Measurements from ENCODE around the gene CD82.

CD82 gene

GRCh38 chr11:44601471-44602370, 36.3 kb downstream of the CD82 start:
- DNase-seq (ENCODE audit: low spot score) = no peak

GRCh38 chr11:44602891-44603310, 37.4 kb downstream of the CD82 start:
- no peak for DNase-seq (ENCODE audit: low spot score)

DNA sequence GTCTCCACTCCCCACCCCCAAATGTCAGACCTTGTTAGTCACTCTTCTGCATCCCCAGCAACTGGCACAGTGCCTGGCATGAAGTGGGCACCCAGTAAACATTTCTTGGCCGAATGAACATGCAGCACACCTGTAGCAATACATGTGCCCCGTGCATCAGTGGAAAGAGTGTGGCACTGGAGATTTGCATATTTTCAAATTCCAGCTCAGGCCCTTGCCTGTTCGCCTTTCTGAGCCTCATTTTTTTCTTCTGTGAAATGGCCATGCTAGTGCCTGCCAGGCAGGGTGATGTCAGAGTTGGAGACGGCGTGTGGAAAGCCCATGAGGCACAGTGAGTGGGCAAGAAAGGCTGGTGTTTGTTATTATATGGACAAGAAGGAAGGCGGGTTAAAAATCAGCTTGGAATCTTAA, 38.7 kb downstream of the CD82 start:
- DNase-seq (ENCODE audit: low spot score) = no peak

DNA sequence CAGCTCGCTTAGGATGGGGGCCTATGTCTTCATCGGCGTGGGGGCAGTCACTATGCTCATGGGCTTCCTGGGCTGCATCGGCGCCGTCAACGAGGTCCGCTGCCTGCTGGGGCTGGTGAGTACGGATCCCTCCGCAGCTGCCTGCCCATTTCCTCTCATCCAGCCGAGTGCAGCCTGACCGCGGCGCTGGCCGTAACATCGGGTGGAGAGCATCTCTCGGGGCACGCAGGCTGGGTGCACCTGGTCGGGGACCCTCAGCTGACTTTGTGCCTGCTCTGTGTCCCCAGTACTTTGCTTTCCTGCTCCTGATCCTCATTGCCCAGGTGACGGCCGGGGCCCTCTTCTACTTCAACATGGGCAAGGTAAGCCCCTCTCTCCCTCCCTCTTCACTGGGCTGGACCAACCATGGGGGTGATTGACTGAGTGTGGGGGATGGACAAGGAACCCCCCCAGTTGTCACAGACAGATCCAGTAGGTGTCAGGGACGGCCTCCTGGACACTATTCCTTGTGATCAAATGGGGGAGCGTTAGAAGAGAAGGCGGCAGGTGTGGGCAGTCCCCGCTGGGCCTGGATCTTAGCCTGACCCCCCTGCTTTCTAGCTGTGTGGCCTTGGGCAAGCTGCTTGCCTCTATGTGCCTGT, 39.7 kb downstream of the CD82 start:
- no peak for DNase-seq (ENCODE audit: low spot score)

DNA sequence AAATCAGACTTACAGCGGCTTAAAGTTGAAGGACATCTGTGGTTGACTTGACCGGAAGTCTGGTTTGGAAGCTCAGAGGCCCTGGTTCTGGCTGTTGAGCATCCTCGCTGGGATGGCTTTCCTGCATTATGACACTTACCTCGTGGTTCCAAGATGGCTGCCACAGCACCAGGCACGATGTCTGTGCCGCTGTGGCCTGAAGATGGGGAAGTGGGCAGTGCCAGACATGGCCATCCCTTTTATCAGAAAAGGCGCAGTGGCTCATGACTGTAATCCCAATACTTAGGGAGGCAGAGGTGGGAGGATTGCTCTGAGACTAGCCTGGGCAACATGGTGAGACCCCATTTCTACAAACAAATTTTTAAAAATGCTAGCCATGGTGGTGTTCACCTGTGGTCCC, 40.5 kb downstream of the CD82 start:
- DNase-seq (ENCODE audit: low spot score) = no peak

- no peak for DNase-seq (ENCODE audit: low spot score)
Observed at GRCh38 chr11:44606472-44606871, 41.0 kb downstream of the CD82 start.

- no peak for DNase-seq (ENCODE audit: low spot score)
Observed at GRCh38 chr11:44607319-44607962, 42.0 kb downstream of the CD82 start.

GRCh38 chr11:44607987-44608386, 42.5 kb downstream of the CD82 start:
- DNase-seq (ENCODE audit: low spot score) = no peak

- no peak for DNase-seq (ENCODE audit: low spot score)
Observed at GRCh38 chr11:44608651-44608990, 43.2 kb downstream of the CD82 start.

DNA sequence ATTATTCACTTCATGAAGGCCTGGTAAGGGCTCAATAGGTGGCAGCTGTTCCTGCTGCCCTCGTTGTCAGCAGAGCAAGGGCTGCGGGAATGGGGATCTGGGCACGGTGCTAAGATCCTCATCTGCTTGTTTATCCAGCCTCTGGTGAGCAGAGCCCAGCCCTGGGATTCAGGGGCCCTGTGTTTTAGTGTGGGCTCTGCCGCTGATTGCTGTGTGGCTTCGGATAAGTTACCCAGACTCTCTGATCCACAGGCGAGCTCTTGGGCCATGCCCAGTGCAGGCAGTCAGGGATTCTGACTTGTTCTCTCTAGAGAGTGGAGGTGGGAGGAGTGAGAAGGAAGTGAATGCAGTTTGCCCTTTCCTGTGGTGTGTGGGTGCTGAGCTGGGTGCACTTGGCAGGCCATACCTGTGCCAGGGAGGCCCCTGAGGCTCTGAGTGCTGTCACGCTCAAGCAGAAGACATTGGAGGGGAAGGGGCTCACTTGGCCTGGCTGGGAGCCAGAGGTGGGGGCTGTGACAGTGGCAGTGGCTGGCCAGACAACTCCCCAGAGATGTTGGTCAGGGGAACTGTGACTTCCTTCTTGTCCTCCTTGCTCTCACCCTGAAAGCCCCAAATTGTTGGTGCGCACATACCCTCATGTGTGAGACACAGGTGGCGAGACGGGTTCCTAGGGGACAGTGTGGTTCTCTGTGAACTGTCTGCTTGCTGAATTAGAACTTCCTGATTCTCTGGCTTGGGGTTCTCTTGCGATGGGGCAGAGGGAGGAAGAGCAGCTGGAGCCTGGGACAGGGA, 43.7 kb downstream of the CD82 start:
- no peak for DNase-seq (ENCODE audit: low spot score)

GRCh38 chr11:44609783-44610155, 44.3 kb downstream of the CD82 start:
- DNase-seq (ENCODE audit: low spot score) = no peak

DNA sequence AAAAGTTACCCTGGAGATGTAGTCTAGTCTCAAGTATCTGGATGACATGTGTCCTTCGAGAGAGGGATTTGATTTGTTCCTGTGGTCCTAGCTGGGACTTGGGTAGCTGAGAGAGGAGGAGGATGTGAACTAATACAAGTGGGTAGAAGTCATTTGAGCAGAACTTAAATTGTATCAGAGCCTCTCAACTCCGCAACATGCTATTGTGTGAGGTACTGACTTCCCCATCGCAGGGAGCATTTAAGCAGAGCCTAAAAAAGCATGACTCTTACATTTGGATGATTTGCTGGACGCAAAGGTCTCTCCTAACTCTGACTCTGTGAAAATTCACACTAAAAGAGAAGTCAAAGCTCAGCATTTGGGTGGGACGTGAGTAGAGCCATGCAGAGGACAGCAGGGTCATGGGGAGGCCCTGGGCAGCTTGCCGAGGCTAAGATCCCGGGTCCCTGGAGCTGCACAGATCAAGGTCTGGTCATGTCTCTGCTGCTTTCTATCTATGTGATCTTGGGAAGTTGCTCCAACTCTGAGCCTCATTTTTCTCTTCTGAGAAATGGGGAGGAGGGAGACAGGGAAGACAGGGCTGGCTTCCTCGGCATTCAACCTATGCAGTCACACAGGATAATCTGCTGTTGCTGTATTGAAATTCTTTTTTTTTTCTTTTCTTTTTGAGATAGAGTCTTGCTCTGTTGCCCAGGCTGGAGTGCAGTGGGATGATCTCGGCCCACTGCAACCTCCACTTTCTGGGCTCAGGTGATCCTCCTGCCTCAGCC, 44.9 kb downstream of the CD82 start:
- no peak for DNase-seq (ENCODE audit: low spot score)

GRCh38 chr11:44611088-44611487, 45.6 kb downstream of the CD82 start:
- DNase-seq (ENCODE audit: low spot score) = no peak

- no peak for DNase-seq (ENCODE audit: low spot score)
Observed at GRCh38 chr11:44611687-44612434, 46.4 kb downstream of the CD82 start.

- no peak for DNase-seq (ENCODE audit: low spot score)
Observed at GRCh38 chr11:44613153-44613552, 47.7 kb downstream of the CD82 start.

DNA sequence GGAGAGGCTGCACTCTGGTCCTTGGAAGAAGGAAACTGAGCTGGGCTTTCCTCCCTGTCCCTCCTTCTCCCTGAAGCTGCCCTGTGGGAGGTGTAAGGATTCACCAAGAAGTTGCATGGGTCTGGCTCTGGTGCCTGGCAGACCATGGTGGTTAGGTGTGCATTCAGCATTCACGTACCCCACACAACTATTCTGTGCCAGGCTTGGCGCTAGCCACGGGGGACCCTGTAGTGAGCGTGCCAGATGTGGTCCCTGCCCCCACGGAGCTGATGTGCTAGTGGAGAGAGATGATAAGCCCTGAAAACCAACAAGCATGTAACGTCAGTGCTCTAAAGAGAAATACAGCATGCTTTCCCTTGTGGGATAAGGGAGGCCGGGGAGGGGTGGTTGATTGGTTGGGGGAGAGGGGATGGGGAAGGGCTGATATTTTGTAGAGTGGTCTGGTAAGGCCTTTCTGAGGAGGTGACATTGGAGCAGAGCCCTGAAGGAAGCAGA, 48.9 kb downstream of the CD82 start:
- DNase-seq (ENCODE audit: low spot score) = no peak

- no peak for DNase-seq (ENCODE audit: low spot score)
Observed at GRCh38 chr11:44615041-44615755, 49.7 kb downstream of the CD82 start.

GRCh38 chr11:44615913-44616791, 50.7 kb downstream of the CD82 start:
- no peak for DNase-seq (ENCODE audit: low spot score)
